GM21367 (cell line): ENCODE measurements around the gene QRFP.

ENCODE experiments used
- ATAC-seq: cut with Tn5 transposase; IDR thresholded peaks from one replicate; pipeline ENCODE4 v1.9.1; 2021; ENCODE audit not compliant: unreplicated experiment

Gene QRFP

GRCh38 chr9:130896233-130897014 lies at the start of gene QRFP:
Gene QRFP, minus strand, starts transcription at chr9:130896812. Its CDS starts 2,974 bp downstream, at chr9:130893838.
- no peak for ATAC-seq

- no peak for ATAC-seq
These were observed 48.6 kb upstream of the QRFP start for GRCh38 chr9:130945173-130945572.

GRCh38 chr9:130944510-130945058 lies 48.0 kb upstream of the QRFP start:
- no peak for ATAC-seq

- no peak for ATAC-seq
These were observed 47.2 kb upstream of the QRFP start for GRCh38 chr9:130943777-130944176.

GRCh38 chr9:130943221-130943620 lies 46.6 kb upstream of the QRFP start:
- no peak for ATAC-seq

- ATAC-seq, result no peak
These were observed 46.1 kb upstream of the QRFP start for GRCh38 chr9:130942679-130943078.

- no peak for ATAC-seq
These were observed 45.5 kb upstream of the QRFP start for GRCh38 chr9:130942084-130942483.

- ATAC-seq, result no peak
These were observed 44.3 kb upstream of the QRFP start for GRCh38 chr9:130940693-130941576.

GRCh38 chr9:130940027-130940549 lies 43.5 kb upstream of the QRFP start:
- ATAC-seq, result no peak

GRCh38 chr9:130939405-130940026 lies 42.9 kb upstream of the QRFP start:
- no peak for ATAC-seq

- no peak for ATAC-seq
These were observed 42.2 kb upstream of the QRFP start, which contains the start of gene FIBCD1 for GRCh38 chr9:130938652-130939404. Gene FIBCD1, minus strand, starts transcription at chr9:130939247. Its CDS starts 640 bp downstream, at chr9:130938607.

- no peak for ATAC-seq
These were observed 41.6 kb upstream of the QRFP start for GRCh38 chr9:130938184-130938651.

- ATAC-seq, result no peak
These were observed 40.8 kb upstream of the QRFP start for GRCh38 chr9:130937146-130938076.

- no peak for ATAC-seq
These were observed 39.9 kb upstream of the QRFP start for GRCh38 chr9:130936285-130937117.

- ATAC-seq, result no peak
These were observed 39.1 kb upstream of the QRFP start for GRCh38 chr9:130935648-130936271.

- ATAC-seq, result no peak
These were observed 38.4 kb upstream of the QRFP start for GRCh38 chr9:130934702-130935647.

- ATAC-seq, result no peak
These were observed 37.6 kb upstream of the QRFP start for GRCh38 chr9:130934246-130934645.
